Ovary (tissue), 9 donors: ENCODE measurements around the gene DHRS1. TPM values are rescaled to one million over a fixed set of nuclear protein-coding genes. Genes with fewer than 3 reads are reported as not detected.

Experiments
- DNase-seq, 5 donors: peaks; one replicate each; pipeline ENCODE4 v3.0.0-alpha.2; 2019 to 2020
- H3K27ac ChIP-seq, 2 donors: fragments of 200-600 bp; one replicate each; pipeline versions ENCODE4 v1.5.1 to v1.8.0; 2019 to 2022
- H3K27me3 ChIP-seq: fragments of 200-600 bp; one replicate; pipeline ENCODE4 v1.8.0; 2022
- H3K36me3 ChIP-seq: fragments of 200-600 bp; sonication (generic); one replicate; pipeline ENCODE4 v1.5.1; 2019
- H3K4me1 ChIP-seq: one replicate; pipeline ENCODE4 v1.8.1; 2013; ENCODE audit warnings: mild to moderate bottlenecking, moderate library complexity; ENCODE audit not compliant: insufficient read depth
- H3K4me3 ChIP-seq: fragments of 200-600 bp; sonication (generic); one replicate; pipeline ENCODE4 v1.5.1; 2017
- H3K9me3 ChIP-seq, 2 donors: fragments of 200-600 bp in 1 of 2; sonication (generic) in 1 of 2; one replicate each; pipeline versions ENCODE4 v1.5.1 to v1.8.1; 2013 to 2019; ENCODE audit warnings: mild to moderate bottlenecking in 1 of 2, moderate library complexity in 1 of 2
- EP300 ChIP-seq: sonication (generic); formaldehyde crosslinking; IDR thresholded peaks from one replicate; pipeline ENCODE4 v1.6.1; 2017; ENCODE audit warnings: antibody characterized with exemption
- POLR2A ChIP-seq: fragments of 450-650 bp; IDR thresholded peaks from one replicate; pipeline ENCODE4 v1.6.1; 2017; ENCODE audit warnings: antibody characterized with exemption, mild to moderate bottlenecking, moderate library complexity
- WGBS, 3 donors: extraction: QIAGEN DNeasy Blood & Tissue Kit in 1 of 3; methylation state at CpG; one replicate each; pipeline versions ENCODE4 v1.1.5 to v1.1.7; 2013 to 2017; 5-methylcytosine and 5-hydroxymethylcytosine counted together
- intact Hi-C, 4 donors: fragments of 100-400 bp; cut with DNase I; formaldehyde crosslinking; loops; one replicate each; pipeline versions ENCODE4 v1.11.0 to v1.15.1; 2022 to 2023
- polyA plus RNA-seq, 2 donors: library from polyadenylated mRNA; stranded (reverse); fragments of 200-250 nt in 1 of 2; fragments of 350-450 nt in 1 of 2; fragmentation: Illumina TruSeq in 1 of 2; extraction: RNeasy Lipid Tissue Mini Kit (QIAGEN cat#74804) in 1 of 2; gene quantifications; one replicate each; pipeline ENCODE4 v1.2.3, GENCODE V29; 2013 to 2014
- total RNA-seq, 7 donors: library from RNA; depleted of rRNA in 2 of 7; stranded (reverse); fragments of >200 nt in 2 of 7; fragmentation: NEBNext Ultra II Directional in 3 of 7; extraction: Animal tissue kit (Norgen Biotek cat#: 25700) in 3 of 7; gene quantifications; one replicate each; pipeline versions ENCODE4 v1.1.0 to v1.2.4, GENCODE V29; 2016 to 2023
- TF ChIP-seq, protein P1 (sequence below), 3 donors: fragments of 450-650 bp in 2 of 3; fragments of 200-600 bp in 1 of 3; IDR thresholded peaks; one replicate each; pipeline versions ENCODE4 v1.5.1 to v1.8.0; 2016 to 2022; ENCODE audit warnings: antibody characterized with exemption in 3 of 3, mild to moderate bottlenecking in 1 of 3
- donor health status: DM: no; HTN: no; CAD: no; lungs with moderate emphysema.
- donor health status: DM: no; HTN: no; CAD: no.
- donor health status: Bipolar disorder and iron deficiency.
- donor health status: DM: yes; HTN: yes; CAD: no.
- donor health status: DM: no; HTN: no; CAD: no.
- donor health status: DM: yes; HTN: yes; CAD: no.

The DHRS1 gene
- total and polyA plus RNA-seq, 9 donors = 12.8 to 35.6 (median 17.9) TPM

DNA sequence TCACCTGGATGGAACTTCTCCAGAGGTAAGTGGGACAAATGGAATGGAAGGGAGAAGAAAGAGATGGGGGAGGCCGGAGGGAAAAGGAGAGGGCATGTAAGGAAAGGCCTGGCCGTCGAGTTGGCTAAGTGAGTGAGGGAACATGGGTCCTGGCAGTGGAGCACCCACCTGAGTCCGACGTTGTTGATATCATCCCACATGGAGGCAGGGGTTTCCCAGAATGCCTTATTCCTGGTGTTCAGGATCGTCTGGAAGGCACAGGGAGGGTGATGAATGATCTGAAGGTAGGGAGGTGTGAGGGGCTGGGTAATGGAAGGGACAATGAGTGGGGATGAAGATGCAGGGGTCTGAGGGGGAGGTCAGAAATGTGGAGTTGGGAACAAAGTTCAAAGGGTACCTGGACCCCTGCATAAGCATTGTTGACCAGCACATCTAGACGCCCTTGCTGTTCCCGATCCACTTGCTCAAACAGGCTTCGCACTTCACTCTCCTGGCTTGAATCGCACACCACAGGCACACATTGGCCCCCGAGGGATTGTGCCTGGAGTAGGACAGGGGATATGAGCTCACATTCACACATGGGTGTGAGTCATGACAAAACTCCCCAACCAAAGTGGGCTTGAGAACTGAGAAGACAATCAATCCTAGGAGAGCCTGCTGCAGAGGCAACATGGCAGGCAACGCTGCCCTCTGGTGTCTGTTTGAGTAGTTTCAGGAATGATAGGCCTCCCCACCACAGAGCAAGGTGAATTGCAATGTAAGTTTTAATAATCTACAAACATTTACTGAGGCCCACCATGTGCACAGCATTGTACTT is 3.0 kb downstream of the DHRS1 start:
- H3K27ac ChIP-seq = no peak overlapping the region
- H3K4me3 ChIP-seq = no peak overlapping the region
- WGBS, 3 donors = 62 to 63% (median 63%) methylated on average over 12 of the region's 12 CpGs
- no peaks in the 10 kb centered on the region for H3K9me3 ChIP-seq
- intact Hi-C loops = loop anchor here in 1 of 4 donors (5.0 kb wide), 1 partner anchor 54 kb away; the partner anchor contains the start of gene TINF2
- no peaks in the 10 kb centered on the region for H3K27me3 ChIP-seq
- H3K4me1 ChIP-seq = peaks cover 6% of the 10 kb centered on the region
- TF ChIP-seq, protein P1, sequence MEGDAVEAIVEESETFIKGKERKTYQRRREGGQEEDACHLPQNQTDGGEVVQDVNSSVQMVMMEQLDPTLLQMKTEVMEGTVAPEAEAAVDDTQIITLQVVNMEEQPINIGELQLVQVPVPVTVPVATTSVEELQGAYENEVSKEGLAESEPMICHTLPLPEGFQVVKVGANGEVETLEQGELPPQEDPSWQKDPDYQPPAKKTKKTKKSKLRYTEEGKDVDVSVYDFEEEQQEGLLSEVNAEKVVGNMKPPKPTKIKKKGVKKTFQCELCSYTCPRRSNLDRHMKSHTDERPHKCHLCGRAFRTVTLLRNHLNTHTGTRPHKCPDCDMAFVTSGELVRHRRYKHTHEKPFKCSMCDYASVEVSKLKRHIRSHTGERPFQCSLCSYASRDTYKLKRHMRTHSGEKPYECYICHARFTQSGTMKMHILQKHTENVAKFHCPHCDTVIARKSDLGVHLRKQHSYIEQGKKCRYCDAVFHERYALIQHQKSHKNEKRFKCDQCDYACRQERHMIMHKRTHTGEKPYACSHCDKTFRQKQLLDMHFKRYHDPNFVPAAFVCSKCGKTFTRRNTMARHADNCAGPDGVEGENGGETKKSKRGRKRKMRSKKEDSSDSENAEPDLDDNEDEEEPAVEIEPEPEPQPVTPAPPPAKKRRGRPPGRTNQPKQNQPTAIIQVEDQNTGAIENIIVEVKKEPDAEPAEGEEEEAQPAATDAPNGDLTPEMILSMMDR (IDR thresholded peaks at IDR 0.05) = no peak
- TF ChIP-seq POLR2A = no peak
- TF ChIP-seq EP300 = no peak
- no peaks in the 10 kb centered on the region for H3K36me3 ChIP-seq
- DNase-seq = peak; percentile 27 to 60 (median 43)

DNA sequence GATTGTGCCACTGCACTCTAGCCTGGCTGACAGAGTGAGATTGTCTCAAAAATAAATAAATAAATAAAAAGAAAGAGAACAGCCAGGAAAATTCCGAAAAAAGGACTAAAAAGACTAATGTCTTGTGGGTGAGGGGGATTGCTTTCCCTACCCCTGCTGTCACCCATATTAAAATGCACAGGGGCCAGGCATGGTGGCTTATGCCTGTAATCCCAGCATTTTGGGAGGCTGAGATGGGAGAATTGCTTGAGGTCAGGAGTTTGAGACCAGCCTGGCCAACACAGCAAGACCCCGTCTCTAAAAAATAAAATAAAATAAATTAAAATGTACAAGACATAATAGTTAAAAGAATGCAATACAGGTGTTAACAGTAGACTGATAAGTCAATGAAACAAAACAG is 6.1 kb downstream of the DHRS1 start:
- Histone ChIP-seq H3K27me3 (no peaks in the 10 kb centered on the region), H3K4me1 (no peaks in the 10 kb centered on the region), H3K27ac (no peak overlapping the region), H3K36me3 (no peaks in the 10 kb centered on the region), H3K4me3 (no peak overlapping the region), H3K9me3 (no peaks in the 10 kb centered on the region)
- TF ChIP-seq EP300 (no peak), POLR2A (no peak)
- TF ChIP-seq, protein P1 (IDR thresholded peaks at IDR 0.05) = no peak
- no peak for DNase-seq
- intact Hi-C loops = no loop called here
- WGBS, 3 donors = 92 to 100% (median 96%) methylated on average over 2 of the region's 2 CpGs

DNA sequence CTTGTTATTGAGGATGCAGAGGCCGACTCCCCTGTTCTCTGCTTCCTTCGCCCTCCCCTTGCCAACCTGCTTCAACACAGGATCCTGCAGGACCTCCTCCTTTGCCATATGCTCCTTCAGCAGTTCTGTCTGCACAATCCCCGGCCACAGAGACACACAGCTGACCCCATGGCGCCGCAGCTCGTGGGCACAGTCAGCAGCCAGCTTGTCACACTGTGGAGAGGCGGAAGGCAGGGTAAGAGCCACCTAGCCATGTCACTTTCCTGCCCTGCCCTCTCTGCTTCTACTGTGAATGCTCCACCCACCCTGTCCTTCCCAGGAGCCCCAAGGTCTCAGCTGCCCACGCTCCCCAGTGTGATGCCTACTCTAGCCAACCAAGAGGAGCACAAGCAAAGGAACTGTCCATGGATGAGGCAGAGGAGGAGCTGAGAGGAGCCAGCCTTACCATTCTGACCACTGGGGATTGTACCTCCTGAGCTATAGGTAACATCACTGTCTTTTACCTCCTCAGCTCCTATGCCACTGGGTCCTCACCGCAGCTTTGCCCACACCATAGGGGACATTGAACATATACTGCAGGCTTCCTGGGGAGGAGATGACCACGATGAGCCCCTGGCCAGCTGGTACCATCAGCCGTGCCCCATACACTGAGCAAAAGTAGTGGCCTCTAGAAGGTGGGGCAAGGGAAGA is 7.3 kb downstream of the DHRS1 start:
- no peak for DNase-seq
- 90 to 91% (median 90%) methylated on average over 11 of the region's 11 CpGs for WGBS, 3 donors
- no peaks in the 10 kb centered on the region for H3K27me3 ChIP-seq
- intact Hi-C loops = no loop called here
- TF ChIP-seq EP300 = no peak
- no peak for TF ChIP-seq POLR2A
- TF ChIP-seq, protein P1 (IDR thresholded peaks at IDR 0.05) = no peak
- H3K4me3 ChIP-seq = no peak overlapping the region
- no peaks in the 10 kb centered on the region for H3K36me3 ChIP-seq
- H3K9me3 ChIP-seq = no peaks in the 10 kb centered on the region
- no peaks in the 10 kb centered on the region for H3K4me1 ChIP-seq
- no peak overlapping the region for H3K27ac ChIP-seq

DNA sequence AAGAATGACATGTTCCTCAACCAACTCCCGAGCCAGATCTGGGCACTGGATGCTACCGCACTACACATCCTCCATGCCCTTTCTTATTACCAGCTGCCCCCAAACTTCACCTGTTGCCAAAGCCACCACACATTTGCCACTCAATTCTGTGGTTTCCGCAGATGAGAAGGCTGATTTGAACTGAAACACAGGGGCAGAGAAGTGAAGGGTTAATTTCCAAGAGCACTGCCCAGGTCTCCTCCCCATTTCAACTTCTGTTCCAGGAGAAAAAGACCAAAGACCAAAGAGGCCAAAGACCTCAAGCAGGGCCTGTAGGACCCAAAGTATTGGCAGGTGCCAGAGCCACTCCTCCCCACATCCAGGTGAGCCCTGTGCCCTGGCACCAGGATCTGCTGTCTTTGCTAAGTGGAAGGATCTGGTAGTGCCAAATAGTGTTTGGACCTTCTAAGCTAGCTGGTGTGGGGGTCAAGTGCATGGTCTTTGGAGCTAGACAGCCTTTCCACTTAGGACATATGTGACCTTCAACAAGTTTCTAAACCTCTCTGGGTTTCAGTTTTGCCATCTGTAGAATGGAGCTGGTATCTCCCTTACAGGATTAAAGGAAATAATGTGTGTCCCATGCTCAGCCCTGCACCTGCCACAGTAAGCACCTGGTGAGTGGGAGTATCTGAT is 8.0 kb downstream of the DHRS1 start:
- Histone ChIP-seq H3K27me3 (no peaks in the 10 kb centered on the region), H3K4me1 (no peaks in the 10 kb centered on the region), H3K4me3 (no peak overlapping the region), H3K27ac (no peak overlapping the region), H3K9me3 (no peaks in the 10 kb centered on the region), H3K36me3 (no peaks in the 10 kb centered on the region)
- intact Hi-C loops = no loop called here
- TF ChIP-seq, protein P1 (IDR thresholded peaks at IDR 0.05) = no peak
- TF ChIP-seq EP300 = no peak
- TF ChIP-seq POLR2A = no peak
- DNase-seq = no peak
- 82 to 86% (median 82%) methylated on average over 3 of the region's 3 CpGs for WGBS, 3 donors
